Germinal center (tissue), 1 donor: ENCODE measurements around the gene TGFB3.
"Not testable (repeated sequence)": the region's sequence is repeated elsewhere in the genome, so short reads cannot be mapped to it uniquely, and the experiment has no call there.

Experiments used
- DNase-seq: peaks from one replicate; pipeline ENCODE4 v3.0.0; 2012; ENCODE audit warnings: mixed read lengths, low spot score

Gene TGFB3

GRCh38 chr14:75960231-75960630, 21.6 kb downstream of the TGFB3 start:
- peak; percentile 74 for DNase-seq

- DNase-seq: no peak
Measured at GRCh38 chr14:75959031-75959430, 22.8 kb downstream of the TGFB3 start.

- DNase-seq: no peak
Measured at GRCh38 chr14:75952489-75952888, 29.3 kb downstream of the TGFB3 start.

- no peak for DNase-seq
Measured at GRCh38 chr14:75946785-75947184, 35.0 kb downstream of the TGFB3 start.

- DNase-seq: no peak
Measured at GRCh38 chr14:75944607-75945241, 37.1 kb downstream of the TGFB3 start.

GRCh38 chr14:75941030-75941429, 40.8 kb downstream of the TGFB3 start:
- no peak for DNase-seq

GRCh38 chr14:75939200-75939599, 42.6 kb downstream of the TGFB3 start:
- DNase-seq: no peak

GRCh38 chr14:75934998-75935628, 46.7 kb downstream of the TGFB3 start:
- DNase-seq: no peak

- no peak for DNase-seq
Measured at GRCh38 chr14:75933712-75934296, 48.0 kb downstream of the TGFB3 start.

- DNase-seq: no peak
Measured at GRCh38 chr14:75928690-75929181, 53.1 kb downstream of the TGFB3 start.

GRCh38 chr14:75927564-75928087, 54.2 kb downstream of the TGFB3 start:
- no peak for DNase-seq

GRCh38 chr14:75926431-75927115, 55.2 kb downstream of the TGFB3 start:
- DNase-seq: no peak

- DNase-seq: not testable (repeated sequence)
Measured at GRCh38 chr14:75925141-75925840, 56.5 kb downstream of the TGFB3 start.

GRCh38 chr14:75920421-75920820, 61.4 kb downstream of the TGFB3 start:
- DNase-seq: not testable (repeated sequence)

GRCh38 chr14:75917946-75918335, 63.9 kb downstream of the TGFB3 start:
- no peak for DNase-seq

- DNase-seq: no peak
Measured at GRCh38 chr14:75917322-75917945, 64.4 kb downstream of the TGFB3 start.

GRCh38 chr14:75915045-75915444, 66.8 kb downstream of the TGFB3 start:
- no peak for DNase-seq

- no peak for DNase-seq
Measured at GRCh38 chr14:75913183-75913582, 68.6 kb downstream of the TGFB3 start.

- DNase-seq: no peak
Measured at GRCh38 chr14:75911883-75912282, 69.9 kb downstream of the TGFB3 start.

GRCh38 chr14:75910048-75910447, 71.7 kb downstream of the TGFB3 start:
- no peak for DNase-seq

- no peak for DNase-seq
Measured at GRCh38 chr14:75909630-75910029, 72.2 kb downstream of the TGFB3 start.
